Esophagus squamous epithelium (tissue), 4 donors: ENCODE data around the gene SCAPER.

Experiments
- POLR2A ChIP-seq, 4 donors: fragments of 450-650 bp; IDR thresholded peaks; one replicate each; pipeline ENCODE4 v1.6.1; 2017; ENCODE audit warnings: antibody characterized with exemption in 4 of 4, mild to moderate bottlenecking in 4 of 4, moderate library complexity in 3 of 4
- TF ChIP-seq, protein P1 (sequence below), 6 experiments: fragments of 450-650 bp in 4 of 6; fragments of 200-600 bp in 2 of 6; sonication (generic) in 2 of 6; IDR thresholded peaks; one replicate each; pipeline ENCODE4 v1.5.1; 2016 to 2019; ENCODE audit warnings: antibody characterized with exemption in 6 of 6, mild to moderate bottlenecking in 4 of 6, moderate library complexity in 4 of 6

DNA sequence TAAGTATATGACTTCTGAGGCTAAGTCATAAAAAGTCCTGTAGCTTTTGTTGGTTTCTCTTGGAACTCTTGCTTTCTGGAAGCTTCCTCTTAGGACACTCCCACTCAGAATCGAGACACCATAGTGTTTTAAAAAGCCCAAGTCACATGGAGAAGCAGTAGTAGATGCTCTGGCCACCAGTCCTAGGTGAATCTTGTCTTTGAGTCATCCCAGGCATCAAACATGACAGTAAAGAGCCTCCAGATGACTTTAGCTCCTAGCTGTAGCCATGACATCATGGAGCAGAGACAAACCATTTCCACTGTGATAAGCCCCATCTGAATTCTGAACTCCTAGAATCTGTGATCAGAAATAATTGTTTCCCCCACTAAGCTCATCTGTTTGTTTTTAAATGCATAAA lies 526.4 kb downstream of the SCAPER start:
- TF ChIP-seq, protein P1, sequence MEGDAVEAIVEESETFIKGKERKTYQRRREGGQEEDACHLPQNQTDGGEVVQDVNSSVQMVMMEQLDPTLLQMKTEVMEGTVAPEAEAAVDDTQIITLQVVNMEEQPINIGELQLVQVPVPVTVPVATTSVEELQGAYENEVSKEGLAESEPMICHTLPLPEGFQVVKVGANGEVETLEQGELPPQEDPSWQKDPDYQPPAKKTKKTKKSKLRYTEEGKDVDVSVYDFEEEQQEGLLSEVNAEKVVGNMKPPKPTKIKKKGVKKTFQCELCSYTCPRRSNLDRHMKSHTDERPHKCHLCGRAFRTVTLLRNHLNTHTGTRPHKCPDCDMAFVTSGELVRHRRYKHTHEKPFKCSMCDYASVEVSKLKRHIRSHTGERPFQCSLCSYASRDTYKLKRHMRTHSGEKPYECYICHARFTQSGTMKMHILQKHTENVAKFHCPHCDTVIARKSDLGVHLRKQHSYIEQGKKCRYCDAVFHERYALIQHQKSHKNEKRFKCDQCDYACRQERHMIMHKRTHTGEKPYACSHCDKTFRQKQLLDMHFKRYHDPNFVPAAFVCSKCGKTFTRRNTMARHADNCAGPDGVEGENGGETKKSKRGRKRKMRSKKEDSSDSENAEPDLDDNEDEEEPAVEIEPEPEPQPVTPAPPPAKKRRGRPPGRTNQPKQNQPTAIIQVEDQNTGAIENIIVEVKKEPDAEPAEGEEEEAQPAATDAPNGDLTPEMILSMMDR (IDR thresholded peaks at IDR 0.05): no peak
- TF ChIP-seq POLR2A (IDR thresholded peaks at IDR 0.05): no peak
